PC-3 (cell line): Measurements from ENCODE around the gene HIGD1B. TPM values are rescaled to one million over a fixed set of nuclear protein-coding genes. Genes with fewer than 3 reads are reported as not detected.

ENCODE experiments used
- ATAC-seq: fragments of 200-7000 bp; cut with Tn5 transposase; 2 replicates; pipeline ENCODE4 v1.9.1; 2020; ENCODE audit warnings: mild to moderate bottlenecking, moderate library complexity
- BruUV-seq: library from RNA; stranded (reverse); fragments of 400-500 nt; replicated peaks from 2 replicates; lab custom pipeline; 2021; lab: Mats Ljungman, UMichigan
- CTCF ChIA-PET: fragments of 300-600 bp; sonication (Branson Sonifier 250); formaldehyde crosslinking; loops from one replicate; lab custom pipeline; 2022; ENCODE audit warnings: antibody characterized with exemption; lab: Charles Lee
- POLR2A ChIA-PET: fragments of 300-600 bp; sonication (Branson Sonifier 250); formaldehyde crosslinking; loops from one replicate; lab custom pipeline; 2022; ENCODE audit warnings: antibody characterized with exemption; ENCODE audit not compliant: unreplicated experiment; lab: Charles Lee
- DNase-seq: peaks from one replicate; pipeline ENCODE4 v3.0.0-alpha.2; 2015
- H2AFZ ChIP-seq: fragments of 300-600 bp; sonication (generic); 2 replicates; pipeline ENCODE4 v1.6.0; 2016; ENCODE audit warnings: antibody characterized with exemption, low read length
- H3F3A ChIP-seq: fragments of 300-600 bp; sonication (generic); one replicate; pipeline ENCODE4 v1.6.0; 2017; ENCODE audit warnings: antibody characterized with exemption, low read length, control low read depth, mild to moderate bottlenecking; ENCODE audit not compliant: unreplicated experiment
- H3K27ac ChIP-seq: fragments of 300-600 bp; sonication (generic); 2 replicates; pipeline ENCODE4 v1.5.1; 2016; ENCODE audit warnings: mild to moderate bottlenecking, low read length
- H3K27me3 ChIP-seq: fragments of 300-600 bp; sonication (generic); 2 replicates; pipeline ENCODE4 v1.6.1; 2016; ENCODE audit warnings: low read length, mixed read lengths
- H3K36me3 ChIP-seq: fragments of 300-600 bp; sonication (generic); 2 replicates; pipeline ENCODE4 v1.6.1; 2016; ENCODE audit warnings: low read depth, mixed run types, low read length, mixed read lengths
- H3K4me1 ChIP-seq: fragments of 300-600 bp; sonication (generic); 2 replicates; pipeline ENCODE4 v1.5.1; 2016; ENCODE audit warnings: low read length; ENCODE audit not compliant: insufficient read depth
- H3K4me2 ChIP-seq: fragments of 300-600 bp; sonication (generic); 2 replicates; pipeline ENCODE4 v1.6.0; 2016; ENCODE audit warnings: low read length
- H3K4me3 ChIP-seq: fragments of 300-600 bp; sonication (generic); 2 replicates; pipeline ENCODE4 v1.5.1; 2016; ENCODE audit warnings: mild to moderate bottlenecking, low read length, mixed read lengths
- H3K79me2 ChIP-seq: fragments of 300-600 bp; sonication (generic); 2 replicates; pipeline ENCODE4 v1.6.1; 2017; ENCODE audit warnings: low read length, mixed read lengths
- H3K9ac ChIP-seq: fragments of 300-600 bp; sonication (generic); 2 replicates; pipeline ENCODE4 v1.6.0; 2016; ENCODE audit warnings: mild to moderate bottlenecking, low read length
- H3K9me2 ChIP-seq: fragments of 300-600 bp; sonication (generic); replicated peaks from 2 replicates; pipeline ENCODE4 v1.6.1; 2016; ENCODE audit warnings: mixed run types, low read length, mixed read lengths
- H3K9me3 ChIP-seq: fragments of 300-600 bp; sonication (generic); 2 replicates; pipeline ENCODE4 v1.6.1; 2016; ENCODE audit warnings: low read length, mixed read lengths
- H4K20me1 ChIP-seq: fragments of 300-600 bp; sonication (generic); 2 replicates; pipeline ENCODE4 v1.6.1; 2016; ENCODE audit warnings: low read length, mixed read lengths
- EZH2 ChIP-seq: fragments of 300-600 bp; sonication (generic); IDR thresholded peaks from one replicate; pipeline ENCODE4 v1.6.1; 2017; ENCODE audit warnings: antibody characterized with exemption, mild to moderate bottlenecking, low read length; ENCODE audit not compliant: unreplicated experiment
- EZH2phosphoT487 ChIP-seq: fragments of 300-600 bp; sonication (generic); IDR thresholded peaks from 2 replicates; pipeline ENCODE4 v1.6.1; 2018; ENCODE audit warnings: mild to moderate bottlenecking, antibody characterized with exemption, low read length, borderline replicate concordance
- intact Hi-C: fragments of 100-400 bp; cut with micrococcal nuclease; formaldehyde crosslinking; loops from 2 replicates; pipeline ENCODE4 v1.9.0; 2023
- total RNA-seq: library from RNA; depleted of rRNA; stranded (reverse); fragments of >200 nt; gene quantifications from 2 replicates; pipeline ENCODE4 v1.2.3, GENCODE V29; 2014
- TF ChIP-seq, protein P1 (sequence below): fragments of 300-600 bp; sonication (generic); conservative IDR thresholded peaks from 2 replicates; pipeline ENCODE4 v1.5.1; 2017; ENCODE audit warnings: antibody characterized with exemption, low read depth, mild to moderate bottlenecking, low read length

HIGD1B gene
- total RNA-seq, 1 experiment from 2014 or later: not detected

DNA sequence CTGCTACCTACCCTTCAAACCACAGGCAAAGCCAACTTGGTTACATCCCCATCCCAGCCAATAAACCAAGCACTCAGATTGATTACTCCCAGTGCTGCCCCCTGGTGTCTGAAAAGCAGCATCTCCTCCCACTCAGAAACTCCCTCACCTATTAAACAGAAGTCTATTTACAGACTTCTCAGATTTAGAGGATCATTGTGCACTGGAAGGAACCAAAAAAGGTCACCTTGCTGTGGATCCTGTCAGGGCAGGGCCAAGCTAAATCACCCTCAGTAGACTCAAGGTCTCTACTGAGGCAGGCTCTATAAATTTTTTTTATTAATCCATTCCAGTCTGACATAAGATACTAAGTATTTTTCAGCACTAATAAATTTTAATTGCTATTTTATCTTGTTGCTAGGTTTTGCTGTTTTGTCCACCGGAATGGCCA is 17.6 kb downstream of the HIGD1B start:
- no peak overlapping the region for H3K4me2 ChIP-seq
- H3K4me3 ChIP-seq: no peak overlapping the region
- no peak overlapping the region for H2AFZ ChIP-seq
- H3K9me3 ChIP-seq: no peaks in the 10 kb centered on the region
- no peak overlapping the region for H3K9ac ChIP-seq
- H3K36me3 ChIP-seq: peaks cover 80% of the 10 kb centered on the region
- intact Hi-C loops: loop anchor here (1.0 to 5.0 kb wide), 3 partner anchors 38 to 90 kb away; no protein-coding TSS in a partner anchor
- no peaks in the 10 kb centered on the region for H3K4me1 ChIP-seq
- H4K20me1 ChIP-seq: no peaks in the 10 kb centered on the region
- ATAC-seq (peak; percentile 88), DNase-seq (peak; percentile 93)
- ChIA-PET CTCF (interaction anchor here (1.4 to 1.7 kb wide), 2 partner anchors 86 to 89 kb away, joined by 4 read pairs; no protein-coding TSS in a partner anchor), POLR2A (no interaction called here)
- H3F3A ChIP-seq: no peaks in the 10 kb centered on the region
- no peak overlapping the region for H3K27ac ChIP-seq
- no peaks in the 10 kb centered on the region for H3K79me2 ChIP-seq
- TF ChIP-seq EZH2phosphoT487 (no peak), EZH2 (no peak)
- TF ChIP-seq, protein P1, sequence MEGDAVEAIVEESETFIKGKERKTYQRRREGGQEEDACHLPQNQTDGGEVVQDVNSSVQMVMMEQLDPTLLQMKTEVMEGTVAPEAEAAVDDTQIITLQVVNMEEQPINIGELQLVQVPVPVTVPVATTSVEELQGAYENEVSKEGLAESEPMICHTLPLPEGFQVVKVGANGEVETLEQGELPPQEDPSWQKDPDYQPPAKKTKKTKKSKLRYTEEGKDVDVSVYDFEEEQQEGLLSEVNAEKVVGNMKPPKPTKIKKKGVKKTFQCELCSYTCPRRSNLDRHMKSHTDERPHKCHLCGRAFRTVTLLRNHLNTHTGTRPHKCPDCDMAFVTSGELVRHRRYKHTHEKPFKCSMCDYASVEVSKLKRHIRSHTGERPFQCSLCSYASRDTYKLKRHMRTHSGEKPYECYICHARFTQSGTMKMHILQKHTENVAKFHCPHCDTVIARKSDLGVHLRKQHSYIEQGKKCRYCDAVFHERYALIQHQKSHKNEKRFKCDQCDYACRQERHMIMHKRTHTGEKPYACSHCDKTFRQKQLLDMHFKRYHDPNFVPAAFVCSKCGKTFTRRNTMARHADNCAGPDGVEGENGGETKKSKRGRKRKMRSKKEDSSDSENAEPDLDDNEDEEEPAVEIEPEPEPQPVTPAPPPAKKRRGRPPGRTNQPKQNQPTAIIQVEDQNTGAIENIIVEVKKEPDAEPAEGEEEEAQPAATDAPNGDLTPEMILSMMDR: peak; percentile 97
- H3K27me3 ChIP-seq: no peaks in the 10 kb centered on the region
- BruUV-seq: no TSS peak
- no peaks in the 10 kb centered on the region for H3K9me2 ChIP-seq

DNA sequence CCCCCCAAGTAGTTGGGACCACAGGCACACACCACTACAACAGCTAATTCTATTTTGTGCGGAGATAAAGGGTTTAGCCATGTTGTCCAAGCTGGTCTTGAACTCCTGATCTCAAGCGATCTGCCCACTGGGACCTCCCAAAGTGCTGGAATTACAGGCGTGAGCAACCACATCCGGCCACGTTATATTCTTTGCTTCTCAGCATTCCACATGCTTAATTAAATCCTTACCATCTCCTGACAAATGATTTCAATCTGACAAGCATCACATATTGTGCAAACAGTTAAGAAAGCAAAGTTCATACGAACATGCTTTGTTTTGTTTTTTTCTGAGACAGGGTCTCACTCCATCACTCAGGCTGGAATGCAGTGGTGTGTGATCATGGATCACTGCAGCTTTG is 18.2 kb downstream of the HIGD1B start:
- ATAC-seq (no peak), DNase-seq (no peak)
- ChIA-PET CTCF (interaction anchor here (1.4 to 1.7 kb wide), 2 partner anchors 86 to 90 kb away, joined by 4 read pairs; no protein-coding TSS in a partner anchor), POLR2A (no interaction called here)
- Histone ChIP-seq H3K4me1 (no peaks in the 10 kb centered on the region), H4K20me1 (no peaks in the 10 kb centered on the region), H2AFZ (no peak overlapping the region), H3K4me2 (no peak overlapping the region), H3K27me3 (no peaks in the 10 kb centered on the region), H3F3A (no peaks in the 10 kb centered on the region), H3K79me2 (no peaks in the 10 kb centered on the region), H3K4me3 (no peak overlapping the region), H3K27ac (no peak overlapping the region), H3K9ac (no peak overlapping the region), H3K9me3 (no peaks in the 10 kb centered on the region), H3K36me3 (peaks cover 77% of the 10 kb centered on the region), H3K9me2 (no peaks in the 10 kb centered on the region)
- intact Hi-C loops: loop anchor here (1.0 to 5.0 kb wide), 3 partner anchors 39 to 91 kb away; no protein-coding TSS in a partner anchor
- no TSS peak for BruUV-seq
- TF ChIP-seq EZH2phosphoT487: no peak
- TF ChIP-seq EZH2: no peak
- TF ChIP-seq, protein P1: no peak

DNA sequence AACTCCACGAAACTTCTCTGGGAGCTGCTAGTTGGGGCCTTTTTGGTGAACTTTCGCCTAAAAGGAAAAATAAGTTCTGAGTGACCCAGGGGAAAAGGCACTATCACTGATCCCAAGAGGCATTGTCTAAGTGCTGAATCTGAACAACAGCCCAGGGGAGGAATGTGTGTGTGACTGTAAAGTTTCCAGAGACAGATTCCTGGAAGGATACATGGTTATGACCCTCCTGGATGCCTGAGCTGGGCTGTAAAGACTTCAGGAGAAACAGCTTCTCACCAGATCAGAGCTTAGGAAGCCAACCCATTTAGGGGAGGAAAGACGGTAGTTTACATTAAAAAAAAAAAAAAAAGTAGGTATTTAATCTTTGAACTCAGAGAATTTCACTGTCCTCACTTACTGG is 20.2 kb downstream of the HIGD1B start:
- ChIA-PET POLR2A (no interaction called here), CTCF (no interaction called here)
- no peak for ATAC-seq
- Histone ChIP-seq H3K4me3 (no peak overlapping the region), H2AFZ (no peak overlapping the region), H3K4me1 (peaks cover 6% of the 10 kb centered on the region; the same call in 1 of the 2 replicates), H3K79me2 (no peaks in the 10 kb centered on the region), H4K20me1 (no peaks in the 10 kb centered on the region), H3K4me2 (no peak overlapping the region), H3K9me3 (no peaks in the 10 kb centered on the region), H3K9me2 (no peaks in the 10 kb centered on the region), H3K36me3 (peaks cover 75% of the 10 kb centered on the region), H3K27ac (no peak overlapping the region), H3F3A (no peaks in the 10 kb centered on the region), H3K27me3 (no peaks in the 10 kb centered on the region), H3K9ac (no peak overlapping the region)
- intact Hi-C loops: loop anchor here (5.0 kb wide), 1 partner anchor 41 kb away; no protein-coding TSS in a partner anchor
- no TSS peak for BruUV-seq
- TF ChIP-seq EZH2phosphoT487 (no peak), EZH2 (no peak)
- TF ChIP-seq, protein P1: no peak
- no peak for DNase-seq
